SK-N-SH (cell line): ENCODE data around the gene YIF1B. TPM values are rescaled to one million over a fixed set of nuclear protein-coding genes. Genes with fewer than 3 reads are reported as not detected.

Source experiments
- CTCF ChIA-PET: fragments of 300-600, 350-600 bp; formaldehyde crosslinking; extraction: SDS; loops from one replicate; lab custom pipeline; 2021; lab: Yijun Ruan, JAX
- POLR2A ChIA-PET: fragments of 350-600 bp; sonication (Branson Sonifier 250); formaldehyde crosslinking; extraction: SDS; loops from one replicate; lab custom pipeline; 2020; ENCODE audit warnings: antibody characterized with exemption, inconsistent platforms; lab: Yijun Ruan, JAX
- DNase-seq: peaks from one replicate; pipeline ENCODE4 v3.0.0; 2012
- H2AFZ ChIP-seq: fragments of 200-600 bp; sonication (generic); 2 replicates; pipeline ENCODE4 v1.8.1; 2016; ENCODE audit warnings: antibody characterized with exemption, mild to moderate bottlenecking, low read depth
- H3F3A ChIP-seq: fragments of 200-600 bp; sonication (generic); replicated peaks from 2 replicates; pipeline ENCODE3; 2016; ENCODE audit warnings: antibody characterized with exemption, mild to moderate bottlenecking; ENCODE audit not compliant: insufficient read depth
- H3K27ac ChIP-seq, 2 experiments: fragments of 200-500 bp in 1 of 2; fragments of 200-600 bp in 1 of 2; sonication (Bioruptor generic) in 1 of 2; sonication (generic), shearing (Covaris generic) in 1 of 2; 2 replicates each; pipeline versions ENCODE4 v1.5.1 to v1.6.1; 2014 to 2016; ENCODE audit warnings: low read depth in 2 of 2, inconsistent platforms in 1 of 2, low read length in 1 of 2, mild to moderate bottlenecking in 1 of 2, mixed read lengths in 1 of 2
- H3K27me3 ChIP-seq: fragments of 200-600 bp; sonication (generic), shearing (Covaris generic); 2 replicates; pipeline ENCODE4 v1.6.1; 2016; ENCODE audit warnings: mixed run types; ENCODE audit not compliant: insufficient read depth
- H3K36me3 ChIP-seq, 2 experiments: fragments of 200-500 bp in 1 of 2; fragments of 200-600 bp in 1 of 2; sonication (Bioruptor generic) in 1 of 2; sonication (generic) in 1 of 2; replicated peaks in 1 of 2; 2 replicates each; pipeline versions ENCODE3 to v1.5.1; 2014 to 2016; ENCODE audit warnings: low read length in 1 of 2, mild to moderate bottlenecking in 1 of 2; ENCODE audit not compliant: insufficient read depth in 2 of 2, control insufficient read depth in 1 of 2
- H3K4me1 ChIP-seq, 2 experiments: fragments of 200-500 bp in 1 of 2; fragments of 200-600 bp in 1 of 2; sonication (Bioruptor generic) in 1 of 2; sonication (generic), shearing (Covaris generic) in 1 of 2; 2 replicates each; pipeline versions ENCODE4 v1.5.1 to v1.6.1; 2014 to 2016; ENCODE audit warnings: low read depth in 1 of 2, low read length in 1 of 2, mixed run types in 1 of 2; ENCODE audit not compliant: insufficient read depth in 2 of 2, control insufficient read depth in 1 of 2
- H3K4me2 ChIP-seq: fragments of 200-600 bp; sonication (generic), shearing (Covaris generic); 2 replicates; pipeline ENCODE4 v1.6.1; 2017; ENCODE audit warnings: mixed run types
- H3K4me3 ChIP-seq, 2 experiments: fragments of 200-500 bp in 1 of 2; fragments of 200-600 bp in 1 of 2; sonication (Bioruptor generic) in 1 of 2; sonication (generic), shearing (Covaris generic) in 1 of 2; 2 replicates each; pipeline versions ENCODE4 v1.5.1 to v1.8.1; 2014 to 2016; ENCODE audit warnings: low read depth in 2 of 2, inconsistent platforms in 1 of 2, low read length in 1 of 2, mild to moderate bottlenecking in 1 of 2, mixed read lengths in 1 of 2, moderate library complexity in 1 of 2
- H3K79me2 ChIP-seq: fragments of 200-600 bp; sonication (generic); 2 replicates; pipeline ENCODE4 v1.8.1; 2017; ENCODE audit warnings: mild to moderate bottlenecking; ENCODE audit not compliant: insufficient read depth
- H3K9ac ChIP-seq: fragments of 200-600 bp; sonication (generic); 2 replicates; pipeline ENCODE4 v1.6.1; 2017; ENCODE audit warnings: mixed run types
- H3K9me2 ChIP-seq: fragments of 200-600 bp; sonication (generic); 2 replicates; pipeline ENCODE4 v1.6.1; 2017; ENCODE audit warnings: mixed run types
- H3K9me3 ChIP-seq: fragments of 200-600 bp; sonication (generic); 2 replicates; pipeline ENCODE4 v1.6.1; 2017; ENCODE audit warnings: mixed run types, mild to moderate bottlenecking, moderate library complexity
- H4K20me1 ChIP-seq: fragments of 200-600 bp; sonication (generic); 2 replicates; pipeline ENCODE4 v1.6.1; 2017; ENCODE audit warnings: mild to moderate bottlenecking, mixed run types; ENCODE audit not compliant: insufficient read depth
- ELF1 ChIP-seq: IDR thresholded peaks from 2 replicates; pipeline ENCODE4 v1.4.0; 2012
- EP300 ChIP-seq, 2 experiments: IDR thresholded peaks; 2 replicates each; pipeline versions ENCODE4 v1.4.0 to v1.6.1; 2012; ENCODE audit warnings: borderline replicate concordance in 1 of 2, low read depth in 1 of 2, low read length in 1 of 2
- EZH2phosphoT487 ChIP-seq: fragments of 200-600 bp; sonication (generic); IDR thresholded peaks from 2 replicates; pipeline ENCODE4 v1.6.1; 2017; ENCODE audit warnings: low read depth, mixed run types, mild to moderate bottlenecking, antibody characterized with exemption, moderate library complexity, borderline replicate concordance
- GABPA ChIP-seq: IDR thresholded peaks from 2 replicates; pipeline ENCODE4 v1.4.0; 2012; ENCODE audit warnings: low read depth, mild to moderate bottlenecking
- GATA2 ChIP-seq: sonication (generic); formaldehyde crosslinking; IDR thresholded peaks from 2 replicates; pipeline ENCODE4 v1.5.0; 2020; ENCODE audit warnings: mild to moderate bottlenecking, missing genetic modification reagents
- IRF3 ChIP-seq: fragments of 150-350 bp; IDR thresholded peaks from 2 replicates; pipeline ENCODE4 v1.6.1; 2016; ENCODE audit warnings: mild to moderate bottlenecking, low read depth, low read length
- JUND ChIP-seq: IDR thresholded peaks from 2 replicates; pipeline ENCODE4 v1.4.0; 2012
- MXI1 ChIP-seq: IDR thresholded peaks from 2 replicates; pipeline ENCODE4 v1.6.1; 2012; ENCODE audit warnings: mild to moderate bottlenecking, low read depth, low read length, improper control_type of control experiment
- NFIC ChIP-seq: IDR thresholded peaks from 2 replicates; pipeline ENCODE4 v1.4.0; 2012; ENCODE audit warnings: borderline replicate concordance
- NRF1 ChIP-seq: IDR thresholded peaks from 2 replicates; pipeline ENCODE4 v1.6.1; 2012; ENCODE audit warnings: low read depth, mild to moderate bottlenecking, low read length
- RCOR1 ChIP-seq: fragments of 150-350 bp; IDR thresholded peaks from 2 replicates; pipeline ENCODE4 v1.6.1; 2017; ENCODE audit warnings: antibody characterized with exemption, low read length
- RFX5 ChIP-seq: IDR thresholded peaks from 2 replicates; pipeline ENCODE4 v1.6.1; 2012; ENCODE audit warnings: mild to moderate bottlenecking, improper control_type of control experiment, low read length
- SIN3A ChIP-seq: IDR thresholded peaks from 2 replicates; pipeline ENCODE4 v1.6.1; 2012; ENCODE audit warnings: low read depth, mild to moderate bottlenecking, low read length, moderate library complexity, borderline replicate concordance
- WGBS: methylation state at CpG from one replicate; pipeline ENCODE4 v1.1.6; 2017; ENCODE audit warnings: low lambda C conversion rate; 5-methylcytosine and 5-hydroxymethylcytosine counted together
- polyA plus RNA-seq, 3 experiments: library from polyadenylated mRNA; depleted of rRNA; stranded (reverse); fragments of >200 nt; gene quantifications; 2 replicates each; pipeline ENCODE4 v1.2.3, GENCODE V29; 2012
- TF ChIP-seq, protein P1 (sequence below): IDR thresholded peaks from 2 replicates; pipeline ENCODE4 v1.4.0; 2012; ENCODE audit warnings: low read depth
- TF ChIP-seq, protein P2 (sequence below): IDR thresholded peaks from 2 replicates; pipeline ENCODE4 v1.4.0; 2012; ENCODE audit warnings: low read depth, borderline replicate concordance

Gene YIF1B
- polyA plus RNA-seq, 1 of the 3 experiments (the other 2 are of a cell fraction), result 121 TPM

DNA sequence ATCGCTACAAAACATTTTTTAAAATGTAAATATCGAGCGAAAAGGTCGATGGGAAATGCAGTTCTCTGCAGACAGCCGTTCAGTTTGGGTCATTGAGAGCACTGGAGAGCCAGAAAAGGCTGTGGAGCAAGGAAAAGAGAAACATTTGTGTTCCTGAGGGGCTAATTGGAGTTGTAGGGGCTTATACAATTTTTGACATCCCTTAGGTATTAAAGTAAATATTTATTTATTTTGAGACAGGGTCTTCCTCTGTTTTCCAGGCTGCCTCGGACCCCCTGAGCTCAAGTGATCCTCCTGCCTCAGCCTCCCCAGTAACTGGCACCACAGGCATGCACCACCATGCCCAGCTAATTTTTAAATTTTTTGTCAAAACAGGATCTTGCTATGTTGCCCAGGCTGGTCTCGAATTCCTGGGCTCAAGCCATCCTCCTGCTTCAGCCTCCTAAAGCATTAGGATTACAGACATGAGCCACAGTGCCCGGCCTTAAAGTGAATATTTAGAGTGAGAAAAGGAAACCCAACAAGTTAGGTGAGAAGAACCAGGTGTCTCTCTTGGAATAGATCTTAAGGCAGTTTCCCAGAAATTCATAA, 825 bp upstream of the YIF1B start:
- H3K9ac ChIP-seq, result peak overlapping the region; percentile 55
- peak overlapping the region; percentile 56 to 63 for H3K27ac ChIP-seq
- CTCF ChIA-PET, result no interaction called here

GRCh38 chr19:38310986-38311385, 4.8 kb downstream of the YIF1B start:
- Histone ChIP-seq H3K9me2 (no peaks in the 10 kb centered on the region), H3K27ac (no peak overlapping the region), H3K36me3 (peaks cover 0 to 6% of the 10 kb centered on the region in 2 experiments), H4K20me1 (no peaks in the 10 kb centered on the region), H3K4me2 (no peak overlapping the region), H3K27me3 (no peaks in the 10 kb centered on the region), H3K4me3 (no peak overlapping the region), H3K4me1 (peaks cover 0 to 2% of the 10 kb centered on the region in 2 experiments; a peak in 1 of 4 replicates), H3F3A (no peaks in the 10 kb centered on the region), H3K9ac (no peak overlapping the region), H3K9me3 (no peaks in the 10 kb centered on the region), H2AFZ (no peak overlapping the region), H3K79me2 (peaks cover 43% of the 10 kb centered on the region)
- DNase-seq, result no peak
- WGBS, result 98% methylated on average over 6 of the region's 6 CpGs
- ChIA-PET POLR2A (no interaction called here), CTCF (interaction anchor here (0.6 to 1.1 kb wide), 3 partner anchors 24 to 280 kb away, joined by 3 to 5 read pairs (median 3); partner anchors contain the start of gene CATSPERG)
- TF ChIP-seq GABPA, result no peak
- no peak for TF ChIP-seq NRF1
- no peak for TF ChIP-seq EP300 (IDR thresholded peaks at IDR 0.05; ENCODE audit: borderline replicate concordance in 1 of 2, low read depth in 1 of 2, low read length in 1 of 2)
- TF ChIP-seq EZH2phosphoT487, result no peak
- no peak for TF ChIP-seq MXI1
- TF ChIP-seq GATA2 (CRISPR knock-in tag), result no peak
- no peak for TF ChIP-seq NFIC
- TF ChIP-seq SIN3A, result no peak
- no peak for TF ChIP-seq ELF1
- TF ChIP-seq, protein P1, sequence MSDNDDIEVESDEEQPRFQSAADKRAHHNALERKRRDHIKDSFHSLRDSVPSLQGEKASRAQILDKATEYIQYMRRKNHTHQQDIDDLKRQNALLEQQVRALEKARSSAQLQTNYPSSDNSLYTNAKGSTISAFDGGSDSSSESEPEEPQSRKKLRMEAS, result no peak
- no peak for TF ChIP-seq RCOR1
- TF ChIP-seq, protein P2, sequence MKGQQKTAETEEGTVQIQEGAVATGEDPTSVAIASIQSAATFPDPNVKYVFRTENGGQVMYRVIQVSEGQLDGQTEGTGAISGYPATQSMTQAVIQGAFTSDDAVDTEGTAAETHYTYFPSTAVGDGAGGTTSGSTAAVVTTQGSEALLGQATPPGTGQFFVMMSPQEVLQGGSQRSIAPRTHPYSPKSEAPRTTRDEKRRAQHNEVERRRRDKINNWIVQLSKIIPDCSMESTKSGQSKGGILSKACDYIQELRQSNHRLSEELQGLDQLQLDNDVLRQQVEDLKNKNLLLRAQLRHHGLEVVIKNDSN, result no peak

More for the DNA sequence above, 825 bp upstream of the YIF1B start:
- H3F3A ChIP-seq, result no peaks in the 10 kb centered on the region
- 38% methylated on average over 8 of the region's 8 CpGs for WGBS
- H3K79me2 ChIP-seq, result peaks cover 33% of the 10 kb centered on the region
- H4K20me1 ChIP-seq, result no peaks in the 10 kb centered on the region
- POLR2A ChIA-PET, result no interaction called here
- peaks cover 0 to 21% of the 10 kb centered on the region in 2 experiments; a peak in 1 of 4 replicates for H3K4me1 ChIP-seq
- peak overlapping the region; percentile 34 to 61 for H3K4me3 ChIP-seq
- no peak for DNase-seq
- peak overlapping the region; percentile 94 for H2AFZ ChIP-seq
- TF ChIP-seq IRF3 (no peak), JUND (no peak), RFX5 (no peak)
- H3K9me2 ChIP-seq, result no peaks in the 10 kb centered on the region
- H3K4me2 ChIP-seq, result peak overlapping the region; percentile 70
- 0 out of 2 replicates have a peak, but pooled peaks cover 15% of the 10 kb centered on the region for H3K27me3 ChIP-seq
- no peaks in the 10 kb centered on the region for H3K36me3 ChIP-seq
- H3K9me3 ChIP-seq, result no peaks in the 10 kb centered on the region
